Mesenchymal stem cell (in vitro differentiated cells and primary cell): ENCODE measurements around the gene SLFN12L.

Experiments
- DNase-seq: peaks from one replicate; pipeline ENCODE4 v3.0.0-alpha.2; 2013
- H2AFZ ChIP-seq: one replicate; pipeline ENCODE4 v1.6.1; 2013; ENCODE audit warnings: low read depth, mild to moderate bottlenecking, control low read depth, inconsistent platforms, low read length, moderate library complexity
- H2AK5ac ChIP-seq: 2 replicates; pipeline ENCODE4 v1.6.1; 2013; ENCODE audit warnings: low read length, moderate library complexity, mild to moderate bottlenecking, inconsistent platforms; ENCODE audit not compliant: severe bottlenecking
- H2BK120ac ChIP-seq: one replicate; pipeline ENCODE4 v1.6.1; 2013; ENCODE audit warnings: low read depth, mild to moderate bottlenecking, inconsistent platforms, low read length, moderate library complexity
- H2BK12ac ChIP-seq, 2 experiments: one replicate each; pipeline ENCODE4 v1.6.1; 2013; ENCODE audit warnings: inconsistent platforms in 2 of 2, low read length in 2 of 2, mild to moderate bottlenecking in 2 of 2, moderate library complexity in 2 of 2, control low read depth in 1 of 2
- H2BK15ac ChIP-seq: one replicate; pipeline ENCODE4 v1.6.1; 2013; ENCODE audit warnings: mild to moderate bottlenecking, low read depth, inconsistent platforms; ENCODE audit not compliant: poor library complexity, severe bottlenecking
- H2BK5ac ChIP-seq: 2 replicates; pipeline ENCODE4 v1.6.1; 2013; ENCODE audit warnings: low read depth, mild to moderate bottlenecking, low read length, control low read depth, inconsistent platforms; ENCODE audit not compliant: poor library complexity, severe bottlenecking
- H3K14ac ChIP-seq, 2 experiments: one replicate each; pipeline ENCODE4 v1.6.1; 2013; ENCODE audit warnings: inconsistent platforms in 2 of 2, low read length in 2 of 2, control low read depth in 1 of 2, mild to moderate bottlenecking in 1 of 2, moderate library complexity in 1 of 2
- H3K18ac ChIP-seq, 2 experiments: one replicate each; pipeline ENCODE4 v1.6.1; 2013; ENCODE audit warnings: inconsistent platforms in 2 of 2, low read length in 2 of 2, control low read depth in 1 of 2, low read depth in 1 of 2, mild to moderate bottlenecking in 1 of 2
- H3K23ac ChIP-seq, 2 experiments: one replicate each; pipeline ENCODE4 v1.6.1; 2013; ENCODE audit warnings: inconsistent platforms in 2 of 2, low read length in 2 of 2, mild to moderate bottlenecking in 2 of 2, moderate library complexity in 2 of 2, control low read depth in 1 of 2
- H3K27ac ChIP-seq: 2 replicates; pipeline ENCODE4 v1.5.1; 2013; ENCODE audit warnings: mild to moderate bottlenecking, moderate library complexity, low read length, control low read depth, inconsistent platforms; ENCODE audit not compliant: poor library complexity, severe bottlenecking
- H3K27me3 ChIP-seq, 2 experiments: 2 replicates each; pipeline versions ENCODE4 v1.6.1 to v1.7.0; 2013; ENCODE audit warnings: low read length in 2 of 2, mild to moderate bottlenecking in 2 of 2, moderate library complexity in 2 of 2, control low read depth in 1 of 2, inconsistent platforms in 1 of 2; ENCODE audit not compliant: control insufficient read depth in 1 of 2, insufficient read depth in 1 of 2
- H3K36me3 ChIP-seq, 2 experiments: 2 replicates each; pipeline versions ENCODE4 v1.6.1 to v1.7.0; 2013; ENCODE audit warnings: low read length in 2 of 2, control low read depth in 1 of 2, inconsistent platforms in 1 of 2, low read depth in 1 of 2, mild to moderate bottlenecking in 1 of 2; ENCODE audit not compliant: insufficient read depth in 2 of 2, control insufficient read depth in 1 of 2
- H3K4ac ChIP-seq, 2 experiments: one replicate each; pipeline ENCODE4 v1.6.1; 2013; ENCODE audit warnings: inconsistent platforms in 2 of 2, low read length in 2 of 2, mild to moderate bottlenecking in 2 of 2, moderate library complexity in 2 of 2, control low read depth in 1 of 2, low read depth in 1 of 2
- H3K4me1 ChIP-seq: 2 replicates; pipeline ENCODE4 v1.6.1; 2013; ENCODE audit warnings: low read depth, low read length, control low read depth; ENCODE audit not compliant: control insufficient read depth, insufficient read depth
- H3K4me2 ChIP-seq: 2 replicates; pipeline ENCODE4 v1.6.1; 2013; ENCODE audit warnings: low read length, mild to moderate bottlenecking, inconsistent platforms; ENCODE audit not compliant: poor library complexity, severe bottlenecking
- H3K4me3 ChIP-seq, 2 experiments: 2 replicates each; pipeline versions ENCODE4 v1.5.1 to v1.7.0; 2013; ENCODE audit warnings: low read length in 2 of 2, mild to moderate bottlenecking in 2 of 2, control low read depth in 1 of 2, low read depth in 1 of 2; ENCODE audit not compliant: insufficient read depth in 1 of 2
- H3K79me1 ChIP-seq: replicated peaks from 2 replicates; pipeline ENCODE4 v1.6.1; 2013; ENCODE audit warnings: mild to moderate bottlenecking, control low read depth, low read length, inconsistent platforms; ENCODE audit not compliant: poor library complexity, severe bottlenecking
- H3K9ac ChIP-seq: 2 replicates; pipeline ENCODE4 v1.7.0; 2013; ENCODE audit warnings: mild to moderate bottlenecking, low read length, moderate library complexity
- H3K9me3 ChIP-seq: 2 replicates; pipeline ENCODE4 v1.7.0; 2013; ENCODE audit warnings: mild to moderate bottlenecking, low read length; ENCODE audit not compliant: control insufficient read depth
- H4K8ac ChIP-seq: one replicate; pipeline ENCODE4 v1.6.1; 2013; ENCODE audit warnings: inconsistent platforms, mild to moderate bottlenecking, low read length, moderate library complexity
- H4K91ac ChIP-seq: one replicate; pipeline ENCODE4 v1.6.1; 2013; ENCODE audit warnings: mild to moderate bottlenecking, low read length, inconsistent platforms
- WGBS: methylation state at CpG from one replicate; pipeline ENCODE4 v1.1.7; 2013; ENCODE audit warnings: mixed read lengths; 5-methylcytosine and 5-hydroxymethylcytosine counted together

Gene SLFN12L

GRCh38 chr17:35488991-35489390 lies 48.5 kb downstream of the SLFN12L start:
- Histone ChIP-seq H2BK5ac (no peak overlapping the region), H2BK120ac (no peak overlapping the region), H3K79me1 (no peaks in the 10 kb centered on the region), H2BK12ac (no peak overlapping the region), H2AFZ (no peak overlapping the region), H3K4me3 (no peak overlapping the region), H3K36me3 (no peaks in the 10 kb centered on the region), H3K14ac (no peak overlapping the region), H3K27ac (no peak overlapping the region), H3K4me2 (no peak overlapping the region), H3K27me3 (peaks cover 84 to 89% of the 10 kb centered on the region in 2 experiments), H4K8ac (no peak overlapping the region), H3K23ac (no peak overlapping the region), H3K9ac (no peak overlapping the region), H4K91ac (no peak overlapping the region), H2BK15ac (no peak overlapping the region), H2AK5ac (no peak overlapping the region), H3K9me3 (no peaks in the 10 kb centered on the region), H3K4ac (no peak overlapping the region), H3K18ac (no peak overlapping the region), H3K4me1 (peaks cover 2% of the 10 kb centered on the region)
- no peak for DNase-seq
- WGBS: 29% methylated on average over 15 of the region's 15 CpGs

GRCh38 chr17:35486920-35487732 lies 50.4 kb downstream of the SLFN12L start:
- H3K23ac ChIP-seq: no peak overlapping the region
- H2BK15ac ChIP-seq: no peak overlapping the region
- H2BK120ac ChIP-seq: no peak overlapping the region
- H2BK5ac ChIP-seq: no peak overlapping the region
- no peaks in the 10 kb centered on the region for H3K36me3 ChIP-seq
- H3K4me2 ChIP-seq: peak overlapping the region; percentile 44
- peak overlapping the region; percentile 62 for H3K9ac ChIP-seq
- H3K27me3 ChIP-seq: peaks cover 89 to 90% of the 10 kb centered on the region in 2 experiments
- H2AK5ac ChIP-seq: no peak overlapping the region
- no peak overlapping the region for H4K8ac ChIP-seq
- H3K4me3 ChIP-seq: peak overlapping the region in 1 of 2 experiments; percentile 78
- H3K18ac ChIP-seq: no peak overlapping the region
- peak; percentile 35 for DNase-seq
- H4K91ac ChIP-seq: no peak overlapping the region
- H3K4me1 ChIP-seq: peaks cover 2% of the 10 kb centered on the region
- H3K79me1 ChIP-seq: no peaks in the 10 kb centered on the region
- H3K14ac ChIP-seq: no peak overlapping the region
- no peak overlapping the region for H3K27ac ChIP-seq
- H2AFZ ChIP-seq: no peak overlapping the region
- WGBS: 12% methylated on average over 42 of the region's 42 CpGs
- H3K4ac ChIP-seq: no peak overlapping the region
- H2BK12ac ChIP-seq: no peak overlapping the region
- peaks cover 6% of the 10 kb centered on the region for H3K9me3 ChIP-seq

- Histone ChIP-seq H3K18ac (no peak overlapping the region), H3K4me2 (no peak overlapping the region), H3K14ac (no peak overlapping the region), H2BK120ac (no peak overlapping the region), H3K4ac (no peak overlapping the region), H3K79me1 (no peaks in the 10 kb centered on the region), H3K4me1 (no peaks in the 10 kb centered on the region), H2BK12ac (no peak overlapping the region), H3K23ac (no peak overlapping the region), H4K91ac (no peak overlapping the region), H4K8ac (no peak overlapping the region), H3K4me3 (no peak overlapping the region), H3K27me3 (peaks cover 44 to 58% of the 10 kb centered on the region in 2 experiments), H2AFZ (no peak overlapping the region), H3K9me3 (peaks cover 6% of the 10 kb centered on the region), H3K27ac (no peak overlapping the region), H2BK5ac (no peak overlapping the region), H2AK5ac (no peak overlapping the region), H3K36me3 (no peaks in the 10 kb centered on the region), H2BK15ac (no peak overlapping the region), H3K9ac (no peak overlapping the region)
- DNase-seq: no peak
- WGBS: 50% methylated on average over 3 of the region's 5 CpGs
These were observed 58.2 kb downstream of the SLFN12L start for GRCh38 chr17:35479271-35479670.

- no peak overlapping the region for H3K4ac ChIP-seq
- H2AK5ac ChIP-seq: no peak overlapping the region
- no peaks in the 10 kb centered on the region for H3K4me1 ChIP-seq
- H2BK15ac ChIP-seq: no peak overlapping the region
- no peak overlapping the region for H3K14ac ChIP-seq
- 32% methylated on average over 2 of the region's 5 CpGs for WGBS
- H4K8ac ChIP-seq: no peak overlapping the region
- H2BK5ac ChIP-seq: no peak overlapping the region
- H3K9ac ChIP-seq: no peak overlapping the region
- H3K4me2 ChIP-seq: no peak overlapping the region
- H3K23ac ChIP-seq: no peak overlapping the region
- H3K79me1 ChIP-seq: no peaks in the 10 kb centered on the region
- H4K91ac ChIP-seq: no peak overlapping the region
- H2BK120ac ChIP-seq: no peak overlapping the region
- H3K36me3 ChIP-seq: no peaks in the 10 kb centered on the region
- H3K18ac ChIP-seq: no peak overlapping the region
- H3K27me3 ChIP-seq: peaks cover 24 to 39% of the 10 kb centered on the region in 2 experiments
- H2BK12ac ChIP-seq: no peak overlapping the region
- no peak overlapping the region for H3K27ac ChIP-seq
- no peak for DNase-seq
- H3K9me3 ChIP-seq: no peaks in the 10 kb centered on the region
- H3K4me3 ChIP-seq: no peak overlapping the region
- H2AFZ ChIP-seq: no peak overlapping the region
These were observed 60.2 kb downstream of the SLFN12L start for GRCh38 chr17:35477248-35477647.
